ENCODE data around the gene MRPL22.
"Not testable (repeated sequence)": the region's sequence is repeated elsewhere in the genome, so short reads cannot be mapped to it uniquely, and the experiment has no call there.

The MRPL22 gene

DNA sequence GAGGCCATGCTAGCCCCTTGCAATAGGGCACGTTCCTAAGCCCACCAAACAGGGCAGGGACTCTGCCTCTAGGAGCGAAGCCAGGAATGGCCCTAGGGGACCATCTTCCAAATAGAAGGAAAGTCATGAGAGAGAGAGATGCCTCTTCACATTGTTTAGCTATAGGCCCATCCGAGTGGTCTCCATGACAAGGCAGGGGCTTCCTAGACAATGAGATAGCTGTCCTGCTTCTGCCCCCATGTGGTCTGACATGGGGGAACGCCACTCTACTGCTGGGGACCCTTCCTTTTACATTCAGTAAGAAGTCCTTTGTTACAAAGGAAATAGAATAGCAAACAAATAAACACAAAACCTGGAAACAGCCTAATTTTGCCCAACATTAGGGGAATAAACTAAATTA is 54.8 kb downstream of the MRPL22 start:
- H4K20me1 ChIP-seq (ENCODE audit: insufficient read depth, low read length): no peaks in the 10 kb centered on the region
- TF ChIP-seq EZH2phosphoT487 (IDR thresholded peaks at IDR 0.05; ENCODE audit: low read depth): no peak
- TF ChIP-seq, protein P1, sequence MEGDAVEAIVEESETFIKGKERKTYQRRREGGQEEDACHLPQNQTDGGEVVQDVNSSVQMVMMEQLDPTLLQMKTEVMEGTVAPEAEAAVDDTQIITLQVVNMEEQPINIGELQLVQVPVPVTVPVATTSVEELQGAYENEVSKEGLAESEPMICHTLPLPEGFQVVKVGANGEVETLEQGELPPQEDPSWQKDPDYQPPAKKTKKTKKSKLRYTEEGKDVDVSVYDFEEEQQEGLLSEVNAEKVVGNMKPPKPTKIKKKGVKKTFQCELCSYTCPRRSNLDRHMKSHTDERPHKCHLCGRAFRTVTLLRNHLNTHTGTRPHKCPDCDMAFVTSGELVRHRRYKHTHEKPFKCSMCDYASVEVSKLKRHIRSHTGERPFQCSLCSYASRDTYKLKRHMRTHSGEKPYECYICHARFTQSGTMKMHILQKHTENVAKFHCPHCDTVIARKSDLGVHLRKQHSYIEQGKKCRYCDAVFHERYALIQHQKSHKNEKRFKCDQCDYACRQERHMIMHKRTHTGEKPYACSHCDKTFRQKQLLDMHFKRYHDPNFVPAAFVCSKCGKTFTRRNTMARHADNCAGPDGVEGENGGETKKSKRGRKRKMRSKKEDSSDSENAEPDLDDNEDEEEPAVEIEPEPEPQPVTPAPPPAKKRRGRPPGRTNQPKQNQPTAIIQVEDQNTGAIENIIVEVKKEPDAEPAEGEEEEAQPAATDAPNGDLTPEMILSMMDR (IDR thresholded peaks at IDR 0.05; ENCODE audit: low read depth, low read length): peak; percentile 61
- H3K4me1 ChIP-seq (ENCODE audit: low read length): peaks cover 47% of the 10 kb centered on the region
- H3K27me3 ChIP-seq (ENCODE audit: low read depth, low read length): no peaks in the 10 kb centered on the region
- H2AFZ ChIP-seq (ENCODE audit: low read depth, low read length): no peak overlapping the region
- H3K36me3 ChIP-seq (replicated peaks; ENCODE audit: low read depth, low read length): no peaks in the 10 kb centered on the region
- no peaks in the 10 kb centered on the region for H3K79me2 ChIP-seq (ENCODE audit: low read length)
- H3K4me2 ChIP-seq (ENCODE audit: low read length): no peak overlapping the region
- no peak overlapping the region for H3K27ac ChIP-seq (ENCODE audit: low read length)
- H3K9ac ChIP-seq (ENCODE audit: low read length): no peak overlapping the region
- no peaks in the 10 kb centered on the region for H3K9me3 ChIP-seq (ENCODE audit: insufficient read depth, low read length)
- H3K4me3 ChIP-seq (ENCODE audit: low read length): no peak overlapping the region

- TF ChIP-seq, protein P1 (IDR thresholded peaks at IDR 0.05; ENCODE audit: low read depth, low read length): no peak
- H3K9ac ChIP-seq (ENCODE audit: low read length): no peak overlapping the region
- H3K79me2 ChIP-seq (ENCODE audit: low read length): no peaks in the 10 kb centered on the region
- no peak overlapping the region for H3K4me3 ChIP-seq (ENCODE audit: low read length)
- no peak overlapping the region for H3K27ac ChIP-seq (ENCODE audit: low read length)
- H3K4me2 ChIP-seq (ENCODE audit: low read length): no peak overlapping the region
- H3K36me3 ChIP-seq (replicated peaks; ENCODE audit: low read depth, low read length): no peaks in the 10 kb centered on the region
- no peak overlapping the region for H2AFZ ChIP-seq (ENCODE audit: low read depth, low read length)
- no peaks in the 10 kb centered on the region for H3K9me3 ChIP-seq (ENCODE audit: insufficient read depth, low read length)
- H3K27me3 ChIP-seq (ENCODE audit: low read depth, low read length): no peaks in the 10 kb centered on the region
- H4K20me1 ChIP-seq (ENCODE audit: insufficient read depth, low read length): no peaks in the 10 kb centered on the region
- H3K4me1 ChIP-seq (ENCODE audit: low read length): peaks cover 35% of the 10 kb centered on the region
Measured at GRCh38 chr5:154997746-154998145, 56.9 kb downstream of the MRPL22 start.

GRCh38 chr5:154999865-155000264 is 59.0 kb downstream of the MRPL22 start:
- H3K4me3 ChIP-seq (ENCODE audit: low read length): no peak overlapping the region
- no peaks in the 10 kb centered on the region for H4K20me1 ChIP-seq (ENCODE audit: insufficient read depth, low read length)
- H3K4me2 ChIP-seq (ENCODE audit: low read length): peak overlapping the region; percentile 5; the same call in 1 of the 2 replicates
- no peaks in the 10 kb centered on the region for H3K36me3 ChIP-seq (replicated peaks; ENCODE audit: low read depth, low read length)
- no peak overlapping the region for H3K27ac ChIP-seq (ENCODE audit: low read length)
- TF ChIP-seq EZH2phosphoT487 (IDR thresholded peaks at IDR 0.05; ENCODE audit: low read depth): no peak
- TF ChIP-seq, protein P1 (IDR thresholded peaks at IDR 0.05; ENCODE audit: low read depth, low read length): no peak
- peaks cover 23% of the 10 kb centered on the region for H3K4me1 ChIP-seq (ENCODE audit: low read length)
- H3K27me3 ChIP-seq (ENCODE audit: low read depth, low read length): no peaks in the 10 kb centered on the region
- H3K9ac ChIP-seq (ENCODE audit: low read length): no peak overlapping the region
- no peak overlapping the region for H2AFZ ChIP-seq (ENCODE audit: low read depth, low read length)
- H3K79me2 ChIP-seq (ENCODE audit: low read length): no peaks in the 10 kb centered on the region
- no peaks in the 10 kb centered on the region for H3K9me3 ChIP-seq (ENCODE audit: insufficient read depth, low read length)

DNA sequence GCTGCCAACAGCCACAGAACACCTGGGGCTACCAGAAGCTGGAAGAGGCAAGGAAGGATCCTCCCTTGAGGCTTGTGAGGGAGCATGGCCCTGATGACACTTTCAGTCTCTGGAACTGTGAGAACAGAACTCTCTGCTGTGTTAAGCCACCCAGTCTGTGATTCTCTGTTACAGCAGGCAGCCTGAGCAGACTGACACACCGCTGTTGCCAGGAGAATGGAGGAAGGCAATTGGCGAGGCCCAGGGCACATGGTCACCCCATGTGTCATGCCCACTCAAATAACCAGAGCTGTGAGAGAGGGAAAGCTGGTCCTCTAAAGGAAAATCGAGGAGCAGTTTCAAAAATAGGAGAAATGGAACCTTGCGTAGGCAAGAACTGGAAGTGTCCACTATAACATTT is 60.6 kb downstream of the MRPL22 start:
- TF ChIP-seq, protein P1 (IDR thresholded peaks at IDR 0.05; ENCODE audit: low read depth, low read length): no peak
- no peak for TF ChIP-seq EZH2phosphoT487 (IDR thresholded peaks at IDR 0.05; ENCODE audit: low read depth)
- Histone ChIP-seq H2AFZ (ENCODE audit: low read depth, low read length) (peak overlapping the region; percentile 21; the same call in 1 of the 2 replicates), H3K9ac (ENCODE audit: low read length) (no peak overlapping the region), H3K4me3 (ENCODE audit: low read length) (no peak overlapping the region), H4K20me1 (ENCODE audit: insufficient read depth, low read length) (no peaks in the 10 kb centered on the region), H3K4me2 (ENCODE audit: low read length) (peak overlapping the region; percentile 24), H3K27me3 (ENCODE audit: low read depth, low read length) (no peaks in the 10 kb centered on the region), H3K79me2 (ENCODE audit: low read length) (no peaks in the 10 kb centered on the region), H3K4me1 (ENCODE audit: low read length) (peaks cover 20% of the 10 kb centered on the region), H3K27ac (ENCODE audit: low read length) (peak overlapping the region; percentile 16; the same call in 1 of the 2 replicates), H3K9me3 (ENCODE audit: insufficient read depth, low read length) (no peaks in the 10 kb centered on the region), H3K36me3 (replicated peaks; ENCODE audit: low read depth, low read length) (no peaks in the 10 kb centered on the region)

GRCh38 chr5:155002722-155003121 is 61.8 kb downstream of the MRPL22 start:
- not testable (repeated sequence) for H3K36me3 ChIP-seq (replicated peaks; ENCODE audit: low read depth, low read length); H3K9me3 ChIP-seq (ENCODE audit: insufficient read depth, low read length); H3K27ac ChIP-seq (ENCODE audit: low read length); H2AFZ ChIP-seq (ENCODE audit: low read depth, low read length); H3K79me2 ChIP-seq (ENCODE audit: low read length); H4K20me1 ChIP-seq (ENCODE audit: insufficient read depth, low read length); H3K4me3 ChIP-seq (ENCODE audit: low read length); H3K27me3 ChIP-seq (ENCODE audit: low read depth, low read length); H3K4me2 ChIP-seq (ENCODE audit: low read length); H3K9ac ChIP-seq (ENCODE audit: low read length)
- H3K4me1 ChIP-seq (ENCODE audit: low read length): peaks cover 20% of the 10 kb centered on the region

Measured in OCI-LY3 (cell line).